ENCODE data around the gene IRS1. TPM values are rescaled to one million over a fixed set of nuclear protein-coding genes. Genes with fewer than 3 reads are reported as not detected.
A peak's percentile ranks its signal among the peaks of the same experiment; 100 is the strongest.

The IRS1 gene
- total and polyA plus RNA-seq, 2 experiments from 2014 or later: 10.9 to 25.6 TPM

DNA sequence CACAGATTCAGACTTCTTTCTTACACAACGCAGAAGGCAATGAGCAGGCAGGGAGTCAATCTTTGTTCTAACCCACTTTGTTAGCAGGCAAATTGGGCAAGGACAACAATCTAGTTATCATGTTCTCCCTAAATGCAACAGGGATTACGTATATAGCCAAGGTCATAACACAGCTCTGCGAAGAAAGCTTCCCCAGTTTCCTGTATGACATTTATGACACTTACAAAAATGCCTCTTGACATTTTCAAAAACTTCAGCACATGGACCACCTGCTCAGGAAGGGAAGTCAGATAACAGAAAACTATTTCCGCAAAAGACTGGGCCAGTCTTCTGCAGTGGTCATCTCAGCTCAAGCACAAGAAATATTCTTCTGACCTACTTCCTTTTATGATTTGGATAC, 106.1 kb downstream of the IRS1 start:
- TF ChIP-seq, protein P1, sequence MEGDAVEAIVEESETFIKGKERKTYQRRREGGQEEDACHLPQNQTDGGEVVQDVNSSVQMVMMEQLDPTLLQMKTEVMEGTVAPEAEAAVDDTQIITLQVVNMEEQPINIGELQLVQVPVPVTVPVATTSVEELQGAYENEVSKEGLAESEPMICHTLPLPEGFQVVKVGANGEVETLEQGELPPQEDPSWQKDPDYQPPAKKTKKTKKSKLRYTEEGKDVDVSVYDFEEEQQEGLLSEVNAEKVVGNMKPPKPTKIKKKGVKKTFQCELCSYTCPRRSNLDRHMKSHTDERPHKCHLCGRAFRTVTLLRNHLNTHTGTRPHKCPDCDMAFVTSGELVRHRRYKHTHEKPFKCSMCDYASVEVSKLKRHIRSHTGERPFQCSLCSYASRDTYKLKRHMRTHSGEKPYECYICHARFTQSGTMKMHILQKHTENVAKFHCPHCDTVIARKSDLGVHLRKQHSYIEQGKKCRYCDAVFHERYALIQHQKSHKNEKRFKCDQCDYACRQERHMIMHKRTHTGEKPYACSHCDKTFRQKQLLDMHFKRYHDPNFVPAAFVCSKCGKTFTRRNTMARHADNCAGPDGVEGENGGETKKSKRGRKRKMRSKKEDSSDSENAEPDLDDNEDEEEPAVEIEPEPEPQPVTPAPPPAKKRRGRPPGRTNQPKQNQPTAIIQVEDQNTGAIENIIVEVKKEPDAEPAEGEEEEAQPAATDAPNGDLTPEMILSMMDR (IDR thresholded peaks at IDR 0.05; ENCODE audit: poor library complexity): no peak
- TF ChIP-seq EZH2phosphoT487 (IDR thresholded peaks at IDR 0.05; ENCODE audit: low read depth, severe bottlenecking, unreplicated experiment) (no peak), EZH2 (IDR thresholded peaks at IDR 0.05; ENCODE audit: borderline replicate concordance) (no peak)
- no peak overlapping the region for H3K4me3 ChIP-seq
- H3K4me1 ChIP-seq (ENCODE audit: insufficient read depth): peaks cover 9% of the 10 kb centered on the region
- no peaks in the 10 kb centered on the region for H3K36me3 ChIP-seq (replicated peaks; ENCODE audit: insufficient read depth, low read depth)
- no peak for DNase-seq (ENCODE audit: low spot score)
- no peak overlapping the region for H2AFZ ChIP-seq
- H3K79me2 ChIP-seq: no peaks in the 10 kb centered on the region
- no peaks in the 10 kb centered on the region for H3K9me3 ChIP-seq (ENCODE audit: low read depth)
- H3K9me2 ChIP-seq (replicated peaks; ENCODE audit: insufficient read depth): no peaks in the 10 kb centered on the region
- 54% methylated on average over 4 of the region's 4 CpGs for WGBS (ENCODE audit: low lambda C conversion rate, missing lambda C conversion rate)
- no peak overlapping the region for H3K27ac ChIP-seq
- no peak overlapping the region for H3K4me2 ChIP-seq
- H3K27me3 ChIP-seq: no peaks in the 10 kb centered on the region
- no peaks in the 10 kb centered on the region for H4K20me1 ChIP-seq (ENCODE audit: insufficient read depth, poor library complexity, severe bottlenecking)

DNA sequence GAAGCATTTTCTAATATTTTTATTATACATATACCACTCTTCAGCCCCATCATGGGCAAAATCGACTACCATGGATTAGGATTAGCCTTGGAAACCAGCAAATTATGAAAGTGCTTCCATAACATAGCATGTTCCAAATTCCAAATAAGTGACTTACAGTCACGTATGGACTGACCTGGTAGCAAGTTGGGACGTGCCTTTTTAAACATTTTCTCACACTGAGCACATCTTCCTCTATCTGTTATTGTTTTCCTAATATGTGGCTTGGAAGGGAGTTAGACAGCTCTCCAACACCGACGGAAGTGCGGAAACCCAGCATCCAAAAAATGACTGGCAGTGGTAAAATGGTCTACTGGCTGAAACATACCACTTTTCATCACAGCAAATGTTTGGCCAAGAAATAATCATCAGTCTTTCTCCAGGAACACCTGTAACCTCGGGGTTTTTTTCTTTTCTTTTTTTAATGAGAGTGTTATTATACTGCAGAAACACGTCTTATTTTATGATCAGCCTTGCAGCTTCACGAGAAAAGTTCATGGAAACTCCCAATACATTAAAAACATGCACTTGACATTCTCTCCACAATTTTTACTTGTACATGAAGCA, 107.0 kb downstream of the IRS1 start:
- TF ChIP-seq EZH2phosphoT487 (IDR thresholded peaks at IDR 0.05; ENCODE audit: low read depth, severe bottlenecking, unreplicated experiment) (no peak), EZH2 (IDR thresholded peaks at IDR 0.05; ENCODE audit: borderline replicate concordance) (no peak)
- TF ChIP-seq, protein P1 (IDR thresholded peaks at IDR 0.05; ENCODE audit: poor library complexity): no peak
- Histone ChIP-seq H3K27me3 (no peaks in the 10 kb centered on the region), H3K9me3 (ENCODE audit: low read depth) (no peaks in the 10 kb centered on the region), H3K79me2 (no peaks in the 10 kb centered on the region), H3K36me3 (replicated peaks; ENCODE audit: insufficient read depth, low read depth) (no peaks in the 10 kb centered on the region), H2AFZ (no peak overlapping the region), H4K20me1 (ENCODE audit: insufficient read depth, poor library complexity, severe bottlenecking) (no peaks in the 10 kb centered on the region), H3K27ac (no peak overlapping the region), H3K4me1 (ENCODE audit: insufficient read depth) (peaks cover 9% of the 10 kb centered on the region), H3K9me2 (replicated peaks; ENCODE audit: insufficient read depth) (no peaks in the 10 kb centered on the region), H3K4me2 (no peak overlapping the region), H3K4me3 (no peak overlapping the region)
- 95% methylated on average over 9 of the region's 9 CpGs for WGBS (ENCODE audit: low lambda C conversion rate, missing lambda C conversion rate)
- no peak for DNase-seq (ENCODE audit: low spot score)

DNA sequence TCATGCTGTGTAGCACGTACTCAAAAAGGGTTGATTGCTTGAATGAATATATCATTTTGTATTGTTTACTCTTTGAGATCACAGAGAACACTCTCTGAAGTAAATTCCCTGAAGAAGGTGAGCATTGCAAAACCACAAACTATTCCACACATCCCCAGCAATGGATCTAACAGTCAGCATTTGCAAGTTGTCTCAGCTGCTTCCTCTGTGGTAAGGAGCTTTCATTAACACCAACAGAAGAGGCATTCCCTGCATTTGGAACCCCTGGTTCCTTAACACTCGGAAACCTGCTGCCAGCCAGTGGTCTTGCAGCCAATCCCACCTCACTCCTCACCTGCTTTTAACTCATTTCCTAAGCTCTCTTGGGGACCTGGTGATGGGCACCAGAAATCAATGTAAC, 108.4 kb downstream of the IRS1 start:
- Histone ChIP-seq H3K4me2 (peak overlapping the region; percentile 40), H2AFZ (no peak overlapping the region), H3K4me1 (ENCODE audit: insufficient read depth) (peaks cover 9% of the 10 kb centered on the region), H3K9me2 (replicated peaks; ENCODE audit: insufficient read depth) (no peaks in the 10 kb centered on the region), H3K27ac (no peak overlapping the region), H4K20me1 (ENCODE audit: insufficient read depth, poor library complexity, severe bottlenecking) (no peaks in the 10 kb centered on the region), H3K36me3 (replicated peaks; ENCODE audit: insufficient read depth, low read depth) (no peaks in the 10 kb centered on the region), H3K9me3 (ENCODE audit: low read depth) (no peaks in the 10 kb centered on the region), H3K27me3 (no peaks in the 10 kb centered on the region), H3K79me2 (no peaks in the 10 kb centered on the region), H3K4me3 (no peak overlapping the region)
- TF ChIP-seq, protein P1 (IDR thresholded peaks at IDR 0.05; ENCODE audit: poor library complexity): no peak
- TF ChIP-seq EZH2 (IDR thresholded peaks at IDR 0.05; ENCODE audit: borderline replicate concordance): no peak
- TF ChIP-seq EZH2phosphoT487 (IDR thresholded peaks at IDR 0.05; ENCODE audit: low read depth, severe bottlenecking, unreplicated experiment): no peak
- no peak for DNase-seq (ENCODE audit: low spot score)
- WGBS (ENCODE audit: low lambda C conversion rate, missing lambda C conversion rate): 63% methylated on average over 2 of the region's 2 CpGs

Data from hepatocyte (in vitro differentiated cells).